Chondrocyte (in vitro differentiated cells): ENCODE results near the gene GRK6. TPM values are rescaled to one million over a fixed set of nuclear protein-coding genes. Genes with fewer than 3 reads are reported as not detected.

Experiments
- DNase-seq: peaks from one replicate; pipeline ENCODE4 v3.0.0; 2021; ENCODE audit warnings: mixed read lengths, low spot score
- H3K27ac Mint-ChIP-seq: one replicate; pipeline ENCODE4 v1.8.0; 2021; ENCODE audit warnings: mild to moderate bottlenecking, moderate library complexity, mixed read lengths; ENCODE audit not compliant: unreplicated experiment
- H3K27me3 Mint-ChIP-seq: 2 replicates; pipeline ENCODE4 v1.8.0; 2021; ENCODE audit warnings: low read depth, mixed read lengths
- H3K36me3 Mint-ChIP-seq: 2 replicates; pipeline ENCODE4 v1.8.0; 2021; ENCODE audit warnings: low read depth, mixed read lengths
- H3K4me1 Mint-ChIP-seq: 2 replicates; pipeline ENCODE4 v1.8.0; 2021; ENCODE audit warnings: low read depth, mild to moderate bottlenecking, mixed read lengths
- H3K4me3 Mint-ChIP-seq: one replicate; pipeline ENCODE4 v1.8.0; 2021; ENCODE audit warnings: mild to moderate bottlenecking, moderate library complexity, mixed read lengths; ENCODE audit not compliant: unreplicated experiment
- H3K9me3 Mint-ChIP-seq: 2 replicates; pipeline ENCODE4 v1.8.0; 2021; ENCODE audit warnings: low read depth, mixed read lengths
- CTCF ChIP-seq: fragments of 200-600 bp; sonication (generic); IDR thresholded peaks from 2 replicates; pipeline ENCODE4 v1.5.0; 2021; ENCODE audit warnings: antibody characterized with exemption, mild to moderate bottlenecking, moderate library complexity
- total RNA-seq: library from RNA; stranded (reverse); gene quantifications from 3 replicates; pipeline ENCODE4 v1.2.1, GENCODE V29; 2021

GRK6 gene
- total RNA-seq, 1 donor from 2014 or later, result 26.3 TPM

GRCh38 chr5:177443144-177443983 is 16.9 kb downstream of the GRK6 start:
- H3K4me1 Mint-ChIP-seq, result peaks cover 17% of the 10 kb centered on the region
- no peak for TF ChIP-seq CTCF
- DNase-seq, result no peak
- H3K4me3 Mint-ChIP-seq, result no peak overlapping the region
- no peaks in the 10 kb centered on the region for H3K27me3 Mint-ChIP-seq
- no peaks in the 10 kb centered on the region for H3K9me3 Mint-ChIP-seq
- peaks cover 11% of the 10 kb centered on the region for H3K36me3 Mint-ChIP-seq
- H3K27ac Mint-ChIP-seq, result no peak overlapping the region

- Mint-ChIP-seq H3K27me3 (no peaks in the 10 kb centered on the region), H3K4me1 (peaks cover 21% of the 10 kb centered on the region), H3K27ac (no peak overlapping the region), H3K4me3 (no peak overlapping the region), H3K36me3 (peaks cover 8% of the 10 kb centered on the region), H3K9me3 (no peaks in the 10 kb centered on the region)
- no peak for TF ChIP-seq CTCF
- no peak for DNase-seq
Measured at GRCh38 chr5:177444106-177445051, 17.9 kb downstream of the GRK6 start.

- TF ChIP-seq CTCF, result no peak
- no peak for DNase-seq
- Mint-ChIP-seq H3K4me1 (peaks cover 21% of the 10 kb centered on the region), H3K9me3 (no peaks in the 10 kb centered on the region), H3K36me3 (peaks cover 4% of the 10 kb centered on the region), H3K27me3 (no peaks in the 10 kb centered on the region), H3K4me3 (peak overlapping the region; percentile 51), H3K27ac (peak overlapping the region; percentile 27)
Measured at GRCh38 chr5:177445052-177445916, 18.8 kb downstream of the GRK6 start.

- DNase-seq, result no peak
- peak overlapping the region; percentile 27 for H3K27ac Mint-ChIP-seq
- H3K4me3 Mint-ChIP-seq, result peak overlapping the region; percentile 51
- H3K36me3 Mint-ChIP-seq, result peaks cover 4% of the 10 kb centered on the region
- TF ChIP-seq CTCF, result no peak
- H3K4me1 Mint-ChIP-seq, result peaks cover 21% of the 10 kb centered on the region
- no peaks in the 10 kb centered on the region for H3K27me3 Mint-ChIP-seq
- no peaks in the 10 kb centered on the region for H3K9me3 Mint-ChIP-seq
Measured at GRCh38 chr5:177445917-177446199, 19.4 kb downstream of the GRK6 start.
